MCF 10A (cell line): Measurements from ENCODE around the gene KRT7. TPM values are rescaled to one million over a fixed set of nuclear protein-coding genes. Genes with fewer than 3 reads are reported as not detected.
A peak's percentile ranks its signal among the peaks of the same experiment; 100 is the strongest.

Experiments used
- BruUV-seq: library from RNA; stranded (reverse); fragments of 400-500 nt; replicated peaks from 2 replicates; lab custom pipeline; 2021; lab: Mats Ljungman, UMichigan
- CTCF ChIA-PET: fragments of 300-600 bp; sonication (Branson Sonifier 250); formaldehyde crosslinking; extraction: SDS; loops from one replicate; lab custom pipeline; 2021; ENCODE audit warnings: antibody characterized with exemption, inconsistent platforms; lab: Yijun Ruan, JAX
- POLR2A ChIA-PET: fragments of 300-600, 350-650 bp; sonication (Branson Sonifier 250); formaldehyde crosslinking; extraction: SDS; loops from one replicate; lab custom pipeline; 2020; ENCODE audit warnings: antibody characterized with exemption, inconsistent platforms; lab: Yijun Ruan, JAX
- DNase-seq: peaks from one replicate; pipeline ENCODE4 v3.0.0-alpha.2; 2018; ENCODE audit not compliant: unreplicated experiment
- H3K27ac Mint-ChIP-seq: one replicate; pipeline ENCODE4 v1.8.0; 2022; ENCODE audit warnings: mild to moderate bottlenecking, low read depth, mixed read lengths; ENCODE audit not compliant: unreplicated experiment
- H3K27me3 Mint-ChIP-seq: one replicate; pipeline ENCODE4 v1.8.0; 2022; ENCODE audit warnings: mixed read lengths; ENCODE audit not compliant: insufficient read depth, unreplicated experiment
- H3K36me3 Mint-ChIP-seq: one replicate; pipeline ENCODE4 v1.8.0; 2022; ENCODE audit warnings: mild to moderate bottlenecking, moderate library complexity, mixed read lengths; ENCODE audit not compliant: insufficient read depth, unreplicated experiment
- H3K4me1 Mint-ChIP-seq: one replicate; pipeline ENCODE4 v1.8.0; 2022; ENCODE audit warnings: mixed read lengths; ENCODE audit not compliant: insufficient read depth, unreplicated experiment
- H3K4me3 Mint-ChIP-seq: one replicate; pipeline ENCODE4 v1.8.0; 2022; ENCODE audit warnings: mild to moderate bottlenecking, moderate library complexity, mixed read lengths; ENCODE audit not compliant: unreplicated experiment
- H3K9me3 Mint-ChIP-seq: one replicate; pipeline ENCODE4 v1.8.0; 2022; ENCODE audit warnings: mixed read lengths; ENCODE audit not compliant: unreplicated experiment
- intact Hi-C: fragments of 100-400 bp; cut with micrococcal nuclease; formaldehyde crosslinking; loops from 2 replicates; pipeline ENCODE4 v1.14.1; 2022
- total RNA-seq: library from RNA; stranded (reverse); gene quantifications from 2 replicates; pipeline ENCODE4 v1.2.3, GENCODE V29; 2022
- TF ChIP-seq, protein P1 (sequence below): fragments of 200-600 bp; IDR thresholded peaks from one replicate; pipeline ENCODE4 v1.8.0; 2022; ENCODE audit warnings: antibody characterized with exemption, mild to moderate bottlenecking; ENCODE audit not compliant: unreplicated experiment

Gene KRT7
- total RNA-seq, 1 experiment from 2014 or later = 3,360 TPM

DNA sequence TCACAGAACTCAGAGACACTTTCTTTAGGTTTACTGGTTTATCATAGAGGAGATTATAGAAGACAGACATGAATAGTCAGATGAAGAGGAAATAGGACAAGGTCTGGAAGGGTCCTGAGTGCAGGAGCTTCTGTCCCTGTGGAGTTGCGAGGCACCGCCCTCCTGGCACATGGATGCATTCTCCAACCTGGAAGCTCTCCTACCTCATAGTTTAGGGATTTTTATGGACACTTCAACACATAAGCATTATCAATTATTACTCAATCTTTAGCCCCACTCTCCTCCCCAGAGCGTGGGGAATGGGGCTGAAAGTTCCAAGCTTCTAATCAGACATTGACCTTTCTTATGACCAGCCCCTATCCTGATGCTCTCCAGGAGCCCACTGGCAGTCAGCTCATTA lies 12.6 kb upstream of the KRT7 start:
- intact Hi-C loops = no loop called here
- BruUV-seq = no TSS peak
- Mint-ChIP-seq H3K4me1 (peaks cover 50% of the 10 kb centered on the region), H3K9me3 (peaks cover 14% of the 10 kb centered on the region), H3K27me3 (no peaks in the 10 kb centered on the region), H3K36me3 (no peaks in the 10 kb centered on the region), H3K4me3 (no peak overlapping the region), H3K27ac (no peak overlapping the region)
- ChIA-PET POLR2A (interaction anchor here (0.6 to 1.8 kb wide), 7 partner anchors 12 to 835 kb away, joined by 3 to 8 read pairs (median 4); partner anchors contain the start of gene KRT7), CTCF (interaction anchor here (0.7 to 4.0 kb wide), 2 partner anchors 12 to 773 kb away, joined by 4 to 26 read pairs; partner anchors contain the start of gene KRT7)
- TF ChIP-seq, protein P1, sequence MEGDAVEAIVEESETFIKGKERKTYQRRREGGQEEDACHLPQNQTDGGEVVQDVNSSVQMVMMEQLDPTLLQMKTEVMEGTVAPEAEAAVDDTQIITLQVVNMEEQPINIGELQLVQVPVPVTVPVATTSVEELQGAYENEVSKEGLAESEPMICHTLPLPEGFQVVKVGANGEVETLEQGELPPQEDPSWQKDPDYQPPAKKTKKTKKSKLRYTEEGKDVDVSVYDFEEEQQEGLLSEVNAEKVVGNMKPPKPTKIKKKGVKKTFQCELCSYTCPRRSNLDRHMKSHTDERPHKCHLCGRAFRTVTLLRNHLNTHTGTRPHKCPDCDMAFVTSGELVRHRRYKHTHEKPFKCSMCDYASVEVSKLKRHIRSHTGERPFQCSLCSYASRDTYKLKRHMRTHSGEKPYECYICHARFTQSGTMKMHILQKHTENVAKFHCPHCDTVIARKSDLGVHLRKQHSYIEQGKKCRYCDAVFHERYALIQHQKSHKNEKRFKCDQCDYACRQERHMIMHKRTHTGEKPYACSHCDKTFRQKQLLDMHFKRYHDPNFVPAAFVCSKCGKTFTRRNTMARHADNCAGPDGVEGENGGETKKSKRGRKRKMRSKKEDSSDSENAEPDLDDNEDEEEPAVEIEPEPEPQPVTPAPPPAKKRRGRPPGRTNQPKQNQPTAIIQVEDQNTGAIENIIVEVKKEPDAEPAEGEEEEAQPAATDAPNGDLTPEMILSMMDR = no peak
- no peak for DNase-seq

DNA sequence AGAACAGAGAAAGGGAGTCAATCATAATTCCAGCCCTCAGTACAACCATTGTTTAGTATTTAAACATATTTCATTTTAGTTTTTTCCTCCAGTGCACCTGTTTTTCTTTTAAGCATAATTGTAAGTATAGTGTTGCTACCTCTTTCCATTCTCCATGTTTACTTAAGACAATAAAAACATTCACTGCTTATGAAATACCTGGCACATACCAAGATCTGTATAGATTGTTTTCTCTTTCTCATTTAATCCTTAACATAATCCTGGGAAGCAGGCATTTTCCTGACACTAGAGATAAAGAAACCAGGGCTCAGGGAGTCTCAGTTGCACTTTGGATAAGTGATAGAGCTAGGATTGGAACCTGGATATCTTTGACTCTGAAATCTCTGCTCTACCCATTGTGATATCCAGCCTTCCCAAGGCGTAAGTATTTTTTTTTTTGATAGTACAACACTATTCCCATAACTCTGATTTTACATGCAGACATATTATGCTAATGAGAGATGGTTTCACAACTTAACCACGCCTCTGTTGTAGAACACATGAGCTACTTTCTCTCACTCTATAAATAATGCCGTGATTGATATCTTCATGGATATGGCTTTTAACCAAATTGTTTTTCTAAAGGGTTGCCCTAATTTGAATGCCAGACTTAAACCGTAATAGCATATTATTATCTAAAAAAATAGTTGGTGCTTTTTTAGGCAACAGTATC lies 11.8 kb upstream of the KRT7 start:
- Mint-ChIP-seq H3K27me3 (no peaks in the 10 kb centered on the region), H3K27ac (no peak overlapping the region), H3K4me1 (peaks cover 43% of the 10 kb centered on the region), H3K4me3 (no peak overlapping the region), H3K9me3 (peaks cover 16% of the 10 kb centered on the region), H3K36me3 (no peaks in the 10 kb centered on the region)
- POLR2A ChIA-PET = interaction anchor here (0.6 to 1.8 kb wide), 16 partner anchors 10 to 834 kb away, joined by 3 to 10 read pairs (median 3); partner anchors contain the start of genes KRT5 and KRT7
- CTCF ChIA-PET = interaction anchor here (0.6 to 4.0 kb wide), 9 partner anchors 11 to 724 kb away, joined by 3 to 26 read pairs (median 3); partner anchors contain the start of gene KRT7
- DNase-seq = no peak
- intact Hi-C loops = no loop called here
- TF ChIP-seq, protein P1 = no peak
- BruUV-seq = no TSS peak

DNA sequence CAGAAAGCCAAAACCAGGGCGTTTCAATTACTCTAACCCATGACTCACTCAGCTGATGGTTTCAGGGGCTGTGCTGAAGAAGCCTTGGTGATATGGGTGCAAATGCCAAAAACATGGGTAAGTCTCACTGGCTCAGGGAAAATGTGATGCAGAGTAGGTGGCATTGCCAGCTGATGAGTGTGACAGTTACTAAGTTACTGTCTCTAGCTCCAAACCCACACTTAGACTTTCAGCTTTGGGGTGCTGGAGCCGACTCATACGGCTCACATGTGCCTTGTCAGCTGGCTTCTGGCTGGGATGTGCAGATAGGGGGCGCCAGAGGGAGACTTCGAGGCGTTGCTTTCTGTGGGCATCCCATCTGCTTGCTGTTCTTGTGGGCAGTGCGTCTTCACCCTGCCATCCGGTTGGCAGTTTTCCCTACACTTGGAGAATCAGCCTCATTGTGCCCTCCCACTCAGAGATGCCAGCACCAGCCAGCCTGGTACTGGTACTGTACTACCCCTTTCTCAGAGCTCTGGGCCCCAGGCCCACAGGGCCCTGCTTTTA lies 11.1 kb upstream of the KRT7 start:
- Mint-ChIP-seq H3K36me3 (no peaks in the 10 kb centered on the region), H3K27ac (peak overlapping the region; percentile 37), H3K4me1 (peaks cover 40% of the 10 kb centered on the region), H3K27me3 (no peaks in the 10 kb centered on the region), H3K4me3 (no peak overlapping the region), H3K9me3 (peaks cover 21% of the 10 kb centered on the region)
- peak; percentile 93 for DNase-seq
- intact Hi-C loops = no loop called here
- CTCF ChIA-PET = interaction anchor here (0.6 to 4.0 kb wide), 13 partner anchors 9 to 723 kb away, joined by 3 to 26 read pairs (median 3); partner anchors contain the start of gene KRT7
- POLR2A ChIA-PET = interaction anchor here (0.6 to 3.5 kb wide), 13 partner anchors 10 to 298 kb away, joined by 3 to 15 read pairs (median 4); partner anchors contain the start of genes KRT5 and KRT7
- BruUV-seq = no TSS peak
- TF ChIP-seq, protein P1 = peak; percentile 45

DNA sequence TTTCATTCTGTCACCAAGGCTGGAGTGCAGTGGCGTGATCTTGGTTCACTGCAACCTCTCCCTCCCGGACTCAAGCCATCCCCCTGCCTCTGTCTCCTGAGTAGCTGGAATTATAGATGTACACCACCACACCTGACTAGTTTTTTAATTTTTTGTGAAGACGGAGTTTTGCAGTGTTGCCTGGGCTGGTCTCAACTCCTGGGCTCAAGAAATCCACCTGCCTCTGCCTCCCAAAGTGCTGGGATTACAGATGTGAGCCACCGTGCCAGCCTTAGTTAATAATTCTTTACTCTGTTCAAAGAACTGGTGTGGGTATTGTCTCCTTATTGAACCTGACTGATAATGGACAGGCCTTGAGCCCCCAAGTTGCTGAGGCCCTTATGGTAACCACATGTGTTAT lies 10.4 kb upstream of the KRT7 start:
- DNase-seq = peak; percentile 0
- H3K4me1 Mint-ChIP-seq = peaks cover 35% of the 10 kb centered on the region
- H3K36me3 Mint-ChIP-seq = no peaks in the 10 kb centered on the region
- peak overlapping the region; percentile 37 for H3K27ac Mint-ChIP-seq
- no TSS peak for BruUV-seq
- TF ChIP-seq, protein P1 = no peak
- peaks cover 21% of the 10 kb centered on the region for H3K9me3 Mint-ChIP-seq
- ChIA-PET CTCF (interaction anchor here (0.7 to 4.0 kb wide), 9 partner anchors 10 to 313 kb away, joined by 3 to 26 read pairs (median 4); partner anchors contain the start of gene KRT7), POLR2A (interaction anchor here (1.6 to 3.5 kb wide), 2 partner anchors 46 to 58 kb away, joined by 10 to 15 read pairs; no protein-coding TSS in a partner anchor)
- H3K4me3 Mint-ChIP-seq = no peak overlapping the region
- intact Hi-C loops = no loop called here
- no peaks in the 10 kb centered on the region for H3K27me3 Mint-ChIP-seq
